K562 (cell line): ENCODE measurements around the gene GUK1. TPM values are rescaled to one million over a fixed set of nuclear protein-coding genes. Genes with fewer than 3 reads are reported as not detected.
A peak's percentile ranks its signal among the peaks of the same experiment; 100 is the strongest.

ENCODE experiments used
- GTF3C2 ChIP-seq: IDR thresholded peaks from 3 replicates; pipeline ENCODE4 v1.6.1; 2011; ENCODE audit warnings: borderline replicate concordance, mild to moderate bottlenecking, moderate library complexity; ENCODE audit not compliant: insufficient read length; ENCODE audit errors: extremely low read depth
- IFI16 ChIP-seq: fragments of 250-450 bp; sonication (Bioruptor Pico); IDR thresholded peaks from 2 replicates; pipeline ENCODE4 v2.1.2; 2022; ENCODE audit warnings: mild to moderate bottlenecking, inconsistent platforms
- KAT2B ChIP-seq: IDR thresholded peaks from one replicate; pipeline ENCODE4 v1.6.1; 2012; ENCODE audit warnings: low read depth, mild to moderate bottlenecking, control low read depth, inconsistent platforms, low read length, moderate library complexity
- KLF10 ChIP-seq: fragments of 250-450 bp; sonication (Bioruptor Pico); IDR thresholded peaks from 2 replicates; pipeline ENCODE4 v1.6.1; 2021; ENCODE audit warnings: matching md5 sums
- LCOR ChIP-seq: sonication (generic); formaldehyde crosslinking; IDR thresholded peaks from 2 replicates; pipeline ENCODE4 v1.8.0; 2022; ENCODE audit warnings: mild to moderate bottlenecking, missing genetic modification reagents
- NELFE ChIP-seq: IDR thresholded peaks from 2 replicates; pipeline ENCODE4 v1.6.1; 2011; ENCODE audit warnings: mild to moderate bottlenecking; ENCODE audit not compliant: insufficient read depth, insufficient read length
- PHF21A ChIP-seq: fragments of 450-650 bp; IDR thresholded peaks from 2 replicates; pipeline ENCODE4 v1.6.1; 2017; ENCODE audit warnings: low read depth, borderline replicate concordance
- SMARCC2 ChIP-seq: fragments of 450-650 bp; IDR thresholded peaks from 2 replicates; pipeline ENCODE4 v1.6.1; 2017; ENCODE audit warnings: antibody characterized with exemption, moderate library complexity, mild to moderate bottlenecking, low read depth
- ZC3H4 ChIP-seq: sonication (generic); formaldehyde crosslinking; IDR thresholded peaks from 2 replicates; pipeline ENCODE4 v1.9.0; 2021; ENCODE audit warnings: missing genetic modification reagents, borderline replicate concordance
- ZNF583 ChIP-seq: fragments of 250-450 bp; sonication (Bioruptor Pico); IDR thresholded peaks from 2 replicates; pipeline ENCODE4 v1.4.0; 2020
- ZNF778 ChIP-seq: fragments of 450-650 bp; formaldehyde crosslinking; IDR thresholded peaks from 2 replicates; pipeline ENCODE4 v1.4.0; 2020; ENCODE audit warnings: mild to moderate bottlenecking, moderate library complexity
- polyA plus RNA-seq, 8 experiments: library from polyadenylated mRNA; depleted of rRNA in 4 of 8; stranded (reverse) in 5 of 8; unstranded in 3 of 8; fragments of >200 nt; fragmentation: Nextera tagmentation in 2 of 8; fragmentation: Illumina TruSeq in 1 of 8; extraction: Ambion mirVana in 2 of 8; extraction: Trizol in 1 of 8; gene quantifications; 2 replicates each; pipeline versions ENCODE4 v1.2.1 to v1.2.3, GENCODE V29; 2011 to 2014; ENCODE audit warnings: inconsistent platforms in 1 of 8, missing spikeins in 1 of 8
- total RNA-seq, 7 experiments: library from RNA; depleted of rRNA in 6 of 7; stranded (reverse); fragments of >200 nt in 6 of 7; fragmentation: Illumina TruSeq in 2 of 7; extraction: Trizol in 2 of 7; gene quantifications; 2 replicates each; pipeline versions ENCODE4 v1.2.1 to v1.2.3, GENCODE V29; 2011 to 2021; ENCODE audit warnings: low replicate concordance in 1 of 7
- TF ChIP-seq, protein P1 (sequence below): fragments of 450-650 bp; IDR thresholded peaks from 2 replicates; pipeline ENCODE4 v1.6.1; 2016; ENCODE audit warnings: mild to moderate bottlenecking, moderate library complexity
- TF ChIP-seq, protein P2 (sequence below): fragments of 250-450 bp; sonication (Bioruptor Pico); IDR thresholded peaks from 2 replicates; pipeline ENCODE4 v1.4.0; 2020; ENCODE audit warnings: borderline replicate concordance

The GUK1 gene
- total and polyA plus RNA-seq, 9 of the 15 experiments (the other 6 are each of a cell fraction or from before 2014, with no cell fraction given), result 7.0 to 331 (median 132) TPM

DNA sequence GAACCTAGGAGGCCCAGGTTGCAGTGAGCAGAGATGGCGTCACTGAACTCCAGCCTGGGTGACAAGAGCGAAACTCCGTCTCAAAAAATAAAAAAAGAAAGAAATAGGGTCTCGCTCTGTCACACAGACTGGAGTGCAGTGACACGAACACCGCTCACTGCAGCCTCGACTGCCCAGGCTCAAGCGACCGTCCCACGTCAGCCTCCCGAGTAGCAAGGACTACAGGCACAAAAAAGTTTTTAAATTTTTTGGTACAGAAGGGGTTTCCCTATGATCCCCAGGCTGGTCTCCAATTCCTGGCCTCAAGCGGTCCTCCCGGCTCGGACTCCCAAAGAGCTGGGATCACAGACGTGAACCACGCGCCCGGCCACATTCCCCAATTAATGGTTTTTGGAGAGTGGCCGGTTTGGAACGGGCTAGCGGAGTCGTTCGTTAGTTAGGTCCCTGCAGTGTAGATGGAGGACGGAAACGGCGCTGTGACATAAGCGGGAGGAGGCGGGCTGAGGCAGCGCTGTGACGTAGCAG is 611 bp upstream of the GUK1 start (continued):
- TF ChIP-seq, protein P1, sequence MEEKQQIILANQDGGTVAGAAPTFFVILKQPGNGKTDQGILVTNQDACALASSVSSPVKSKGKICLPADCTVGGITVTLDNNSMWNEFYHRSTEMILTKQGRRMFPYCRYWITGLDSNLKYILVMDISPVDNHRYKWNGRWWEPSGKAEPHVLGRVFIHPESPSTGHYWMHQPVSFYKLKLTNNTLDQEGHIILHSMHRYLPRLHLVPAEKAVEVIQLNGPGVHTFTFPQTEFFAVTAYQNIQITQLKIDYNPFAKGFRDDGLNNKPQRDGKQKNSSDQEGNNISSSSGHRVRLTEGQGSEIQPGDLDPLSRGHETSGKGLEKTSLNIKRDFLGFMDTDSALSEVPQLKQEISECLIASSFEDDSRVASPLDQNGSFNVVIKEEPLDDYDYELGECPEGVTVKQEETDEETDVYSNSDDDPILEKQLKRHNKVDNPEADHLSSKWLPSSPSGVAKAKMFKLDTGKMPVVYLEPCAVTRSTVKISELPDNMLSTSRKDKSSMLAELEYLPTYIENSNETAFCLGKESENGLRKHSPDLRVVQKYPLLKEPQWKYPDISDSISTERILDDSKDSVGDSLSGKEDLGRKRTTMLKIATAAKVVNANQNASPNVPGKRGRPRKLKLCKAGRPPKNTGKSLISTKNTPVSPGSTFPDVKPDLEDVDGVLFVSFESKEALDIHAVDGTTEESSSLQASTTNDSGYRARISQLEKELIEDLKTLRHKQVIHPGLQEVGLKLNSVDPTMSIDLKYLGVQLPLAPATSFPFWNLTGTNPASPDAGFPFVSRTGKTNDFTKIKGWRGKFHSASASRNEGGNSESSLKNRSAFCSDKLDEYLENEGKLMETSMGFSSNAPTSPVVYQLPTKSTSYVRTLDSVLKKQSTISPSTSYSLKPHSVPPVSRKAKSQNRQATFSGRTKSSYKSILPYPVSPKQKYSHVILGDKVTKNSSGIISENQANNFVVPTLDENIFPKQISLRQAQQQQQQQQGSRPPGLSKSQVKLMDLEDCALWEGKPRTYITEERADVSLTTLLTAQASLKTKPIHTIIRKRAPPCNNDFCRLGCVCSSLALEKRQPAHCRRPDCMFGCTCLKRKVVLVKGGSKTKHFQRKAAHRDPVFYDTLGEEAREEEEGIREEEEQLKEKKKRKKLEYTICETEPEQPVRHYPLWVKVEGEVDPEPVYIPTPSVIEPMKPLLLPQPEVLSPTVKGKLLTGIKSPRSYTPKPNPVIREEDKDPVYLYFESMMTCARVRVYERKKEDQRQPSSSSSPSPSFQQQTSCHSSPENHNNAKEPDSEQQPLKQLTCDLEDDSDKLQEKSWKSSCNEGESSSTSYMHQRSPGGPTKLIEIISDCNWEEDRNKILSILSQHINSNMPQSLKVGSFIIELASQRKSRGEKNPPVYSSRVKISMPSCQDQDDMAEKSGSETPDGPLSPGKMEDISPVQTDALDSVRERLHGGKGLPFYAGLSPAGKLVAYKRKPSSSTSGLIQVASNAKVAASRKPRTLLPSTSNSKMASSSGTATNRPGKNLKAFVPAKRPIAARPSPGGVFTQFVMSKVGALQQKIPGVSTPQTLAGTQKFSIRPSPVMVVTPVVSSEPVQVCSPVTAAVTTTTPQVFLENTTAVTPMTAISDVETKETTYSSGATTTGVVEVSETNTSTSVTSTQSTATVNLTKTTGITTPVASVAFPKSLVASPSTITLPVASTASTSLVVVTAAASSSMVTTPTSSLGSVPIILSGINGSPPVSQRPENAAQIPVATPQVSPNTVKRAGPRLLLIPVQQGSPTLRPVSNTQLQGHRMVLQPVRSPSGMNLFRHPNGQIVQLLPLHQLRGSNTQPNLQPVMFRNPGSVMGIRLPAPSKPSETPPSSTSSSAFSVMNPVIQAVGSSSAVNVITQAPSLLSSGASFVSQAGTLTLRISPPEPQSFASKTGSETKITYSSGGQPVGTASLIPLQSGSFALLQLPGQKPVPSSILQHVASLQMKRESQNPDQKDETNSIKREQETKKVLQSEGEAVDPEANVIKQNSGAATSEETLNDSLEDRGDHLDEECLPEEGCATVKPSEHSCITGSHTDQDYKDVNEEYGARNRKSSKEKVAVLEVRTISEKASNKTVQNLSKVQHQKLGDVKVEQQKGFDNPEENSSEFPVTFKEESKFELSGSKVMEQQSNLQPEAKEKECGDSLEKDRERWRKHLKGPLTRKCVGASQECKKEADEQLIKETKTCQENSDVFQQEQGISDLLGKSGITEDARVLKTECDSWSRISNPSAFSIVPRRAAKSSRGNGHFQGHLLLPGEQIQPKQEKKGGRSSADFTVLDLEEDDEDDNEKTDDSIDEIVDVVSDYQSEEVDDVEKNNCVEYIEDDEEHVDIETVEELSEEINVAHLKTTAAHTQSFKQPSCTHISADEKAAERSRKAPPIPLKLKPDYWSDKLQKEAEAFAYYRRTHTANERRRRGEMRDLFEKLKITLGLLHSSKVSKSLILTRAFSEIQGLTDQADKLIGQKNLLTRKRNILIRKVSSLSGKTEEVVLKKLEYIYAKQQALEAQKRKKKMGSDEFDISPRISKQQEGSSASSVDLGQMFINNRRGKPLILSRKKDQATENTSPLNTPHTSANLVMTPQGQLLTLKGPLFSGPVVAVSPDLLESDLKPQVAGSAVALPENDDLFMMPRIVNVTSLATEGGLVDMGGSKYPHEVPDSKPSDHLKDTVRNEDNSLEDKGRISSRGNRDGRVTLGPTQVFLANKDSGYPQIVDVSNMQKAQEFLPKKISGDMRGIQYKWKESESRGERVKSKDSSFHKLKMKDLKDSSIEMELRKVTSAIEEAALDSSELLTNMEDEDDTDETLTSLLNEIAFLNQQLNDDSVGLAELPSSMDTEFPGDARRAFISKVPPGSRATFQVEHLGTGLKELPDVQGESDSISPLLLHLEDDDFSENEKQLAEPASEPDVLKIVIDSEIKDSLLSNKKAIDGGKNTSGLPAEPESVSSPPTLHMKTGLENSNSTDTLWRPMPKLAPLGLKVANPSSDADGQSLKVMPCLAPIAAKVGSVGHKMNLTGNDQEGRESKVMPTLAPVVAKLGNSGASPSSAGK, result no peak; the same call in 1 of the 2 replicates
- no peak; the same call in 1 of the 2 replicates for TF ChIP-seq ZC3H4 (CRISPR knock-in tag)
- TF ChIP-seq, protein P2, sequence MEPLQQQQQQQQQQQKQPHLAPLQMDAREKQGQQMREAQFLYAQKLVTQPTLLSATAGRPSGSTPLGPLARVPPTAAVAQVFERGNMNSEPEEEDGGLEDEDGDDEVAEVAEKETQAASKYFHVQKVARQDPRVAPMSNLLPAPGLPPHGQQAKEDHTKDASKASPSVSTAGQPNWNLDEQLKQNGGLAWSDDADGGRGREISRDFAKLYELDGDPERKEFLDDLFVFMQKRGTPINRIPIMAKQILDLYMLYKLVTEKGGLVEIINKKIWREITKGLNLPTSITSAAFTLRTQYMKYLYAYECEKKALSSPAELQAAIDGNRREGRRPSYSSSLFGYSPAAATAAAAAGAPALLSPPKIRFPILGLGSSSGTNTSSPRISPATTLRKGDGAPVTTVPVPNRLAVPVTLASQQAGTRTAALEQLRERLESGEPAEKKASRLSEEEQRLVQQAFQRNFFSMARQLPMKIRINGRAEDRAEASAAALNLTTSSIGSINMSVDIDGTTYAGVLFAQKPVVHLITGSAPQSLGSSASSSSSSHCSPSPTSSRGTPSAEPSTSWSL (CRISPR knock-in tag), result no peak
- no peak for TF ChIP-seq KAT2B
- no peak for TF ChIP-seq ZNF583 (CRISPR knock-in tag)
- no peak for TF ChIP-seq GTF3C2
- no peak for TF ChIP-seq PHF21A
- TF ChIP-seq SMARCC2, result 0 out of 2 replicates have a peak, but pooled peaks have one; percentile 44
- no peak for TF ChIP-seq ZNF778 (CRISPR knock-in tag)
- no peak for TF ChIP-seq KLF10 (CRISPR knock-in tag)
- no peak for TF ChIP-seq IFI16 (CRISPR knock-in tag)
- TF ChIP-seq NELFE, result no peak
- no peak for TF ChIP-seq LCOR (CRISPR knock-in tag)
